Astrocyte (in vitro differentiated cells and primary cell): ENCODE measurements around the gene PDLIM1. TPM values are rescaled to one million over a fixed set of nuclear protein-coding genes. Genes with fewer than 3 reads are reported as not detected.

Experiments used
- DNase-seq: peaks from one replicate; pipeline ENCODE4 v3.0.0-alpha.2; 2010; ENCODE audit warnings: low read depth
- FAIRE-seq: peaks from 2 replicates; lab custom pipeline; 2011; peaks lifted over from hg19 to GRCh38; lab: Jason Lieb, UNC
- H2AFZ ChIP-seq: 2 replicates; pipeline ENCODE4 v1.6.0; 2012; ENCODE audit warnings: low read depth, low read length, inconsistent platforms
- H3K27ac ChIP-seq: 2 replicates; pipeline ENCODE4 v1.5.1; 2011; ENCODE audit warnings: low read depth, low read length, inconsistent platforms
- H3K27me3 ChIP-seq: 2 replicates; pipeline ENCODE4 v1.6.0; 2011; ENCODE audit warnings: low read length, inconsistent platforms; ENCODE audit not compliant: insufficient read depth
- H3K36me3 ChIP-seq: 2 replicates; pipeline ENCODE4 v1.5.1; 2011; ENCODE audit warnings: low read length, inconsistent platforms; ENCODE audit not compliant: insufficient read depth
- H3K4me1 ChIP-seq: 2 replicates; pipeline ENCODE4 v1.5.1; 2011; ENCODE audit warnings: low read length, inconsistent platforms; ENCODE audit not compliant: insufficient read depth
- H3K4me2 ChIP-seq: 2 replicates; pipeline ENCODE4 v1.6.0; 2012; ENCODE audit warnings: low read length, inconsistent platforms
- H3K4me3 ChIP-seq: 2 replicates; pipeline ENCODE4 v1.5.1; 2011; ENCODE audit warnings: low read depth, mild to moderate bottlenecking, low read length, inconsistent platforms; ENCODE audit not compliant: insufficient read depth
- H3K79me2 ChIP-seq: 2 replicates; pipeline ENCODE4 v1.6.0; 2012; ENCODE audit warnings: mild to moderate bottlenecking, low read length, inconsistent platforms; ENCODE audit not compliant: insufficient read depth
- H3K9ac ChIP-seq: 2 replicates; pipeline ENCODE4 v1.6.0; 2012; ENCODE audit warnings: mild to moderate bottlenecking, low read length, inconsistent platforms
- H3K9me3 ChIP-seq: 2 replicates; pipeline ENCODE4 v1.5.1; 2012; ENCODE audit warnings: low read depth, mild to moderate bottlenecking, low read length, inconsistent platforms; ENCODE audit not compliant: insufficient read depth
- H4K20me1 ChIP-seq: 2 replicates; pipeline ENCODE4 v1.6.0; 2012; ENCODE audit warnings: low read length, inconsistent platforms; ENCODE audit not compliant: insufficient read depth
- H3K27ac Mint-ChIP-seq: one replicate; pipeline ENCODE4 v1.8.0; 2021; ENCODE audit warnings: mild to moderate bottlenecking, mixed read lengths; ENCODE audit not compliant: unreplicated experiment
- H3K27me3 Mint-ChIP-seq: one replicate; pipeline ENCODE4 v1.8.0; 2021; ENCODE audit warnings: low read depth, mixed read lengths; ENCODE audit not compliant: unreplicated experiment
- H3K36me3 Mint-ChIP-seq: one replicate; pipeline ENCODE4 v1.8.0; 2021; ENCODE audit warnings: low read depth, mixed read lengths; ENCODE audit not compliant: unreplicated experiment
- H3K4me1 Mint-ChIP-seq: one replicate; pipeline ENCODE4 v1.8.0; 2021; ENCODE audit warnings: low read depth, mixed read lengths; ENCODE audit not compliant: unreplicated experiment
- H3K4me3 Mint-ChIP-seq: one replicate; pipeline ENCODE4 v1.8.0; 2021; ENCODE audit warnings: mild to moderate bottlenecking, moderate library complexity, mixed read lengths; ENCODE audit not compliant: unreplicated experiment
- H3K9me3 Mint-ChIP-seq: one replicate; pipeline ENCODE4 v1.8.0; 2021; ENCODE audit warnings: mild to moderate bottlenecking, mixed read lengths; ENCODE audit not compliant: unreplicated experiment
- CTCF ChIP-seq: IDR thresholded peaks from 2 replicates; pipeline ENCODE4 v1.5.1; 2011; ENCODE audit warnings: low read depth, mild to moderate bottlenecking, inconsistent platforms, low read length, moderate library complexity; ENCODE audit not compliant: insufficient read depth
- EZH2 ChIP-seq: IDR thresholded peaks from 2 replicates; pipeline ENCODE4 v1.6.1; 2012; ENCODE audit warnings: mild to moderate bottlenecking, low read length, inconsistent platforms; ENCODE audit not compliant: insufficient read depth
- total RNA-seq: library from RNA; stranded (reverse); gene quantifications from 2 replicates; pipeline ENCODE4 v1.2.1, GENCODE V29; 2021

Gene PDLIM1
- total RNA-seq, 1 donor from 2014 or later: 320 TPM

DNA sequence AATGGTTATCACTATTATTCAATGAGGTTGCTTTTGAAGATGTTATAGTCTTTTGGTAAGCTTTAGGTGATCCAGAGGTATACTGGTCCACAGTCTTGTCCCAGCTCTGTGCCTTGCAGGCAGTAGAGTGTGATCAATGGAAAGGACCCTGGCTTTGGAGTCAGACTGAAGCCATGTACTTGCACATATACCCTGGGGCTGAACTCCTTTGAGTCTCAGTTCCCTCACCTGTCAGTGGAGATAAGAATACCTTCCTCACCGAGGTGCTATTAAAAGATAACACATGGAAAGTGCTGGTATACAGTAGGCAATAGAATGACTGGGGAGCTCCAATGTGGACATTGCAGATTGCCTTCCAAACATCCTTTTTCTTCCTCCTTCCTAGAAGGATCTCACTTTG, 16.0 kb upstream of the PDLIM1 start:
- H3K4me1 ChIP-seq: peaks cover 20% of the 10 kb centered on the region
- no peak overlapping the region for H3K4me2 ChIP-seq
- Mint-ChIP-seq H3K4me1 (peaks cover 31% of the 10 kb centered on the region), H3K27me3 (no peaks in the 10 kb centered on the region), H3K36me3 (no peaks in the 10 kb centered on the region), H3K9me3 (no peaks in the 10 kb centered on the region), H3K4me3 (no peak overlapping the region), H3K27ac (no peak overlapping the region)
- H4K20me1 ChIP-seq: no peaks in the 10 kb centered on the region
- TF ChIP-seq CTCF: no peak
- H3K79me2 ChIP-seq: no peaks in the 10 kb centered on the region
- H3K9ac ChIP-seq: no peak overlapping the region
- FAIRE-seq (no peak), DNase-seq (no peak)
- H3K27ac ChIP-seq: no peak overlapping the region
- H2AFZ ChIP-seq: no peak overlapping the region
- no peak overlapping the region for H3K4me3 ChIP-seq
- H3K27me3 ChIP-seq: no peaks in the 10 kb centered on the region
- H3K36me3 ChIP-seq: no peaks in the 10 kb centered on the region
- no peaks in the 10 kb centered on the region for H3K9me3 ChIP-seq

DNA sequence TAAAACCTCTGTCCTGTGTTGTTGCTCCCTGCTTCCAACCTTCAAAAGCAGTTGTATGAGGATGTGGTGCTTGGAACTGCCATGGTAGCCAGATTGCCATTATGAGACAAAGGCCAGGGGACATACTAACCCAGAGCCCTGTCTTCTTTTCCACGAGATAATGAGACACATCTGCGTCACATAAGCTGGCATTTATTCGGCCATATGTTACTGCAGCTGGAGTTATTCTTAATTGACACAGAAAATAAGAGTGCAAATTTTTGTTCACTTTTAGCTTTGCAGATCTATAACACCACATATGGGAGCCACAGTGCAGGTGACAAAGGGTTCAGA, 15.5 kb upstream of the PDLIM1 start:
- Mint-ChIP-seq H3K27ac (no peak overlapping the region), H3K4me3 (no peak overlapping the region), H3K36me3 (no peaks in the 10 kb centered on the region), H3K4me1 (peaks cover 31% of the 10 kb centered on the region), H3K27me3 (no peaks in the 10 kb centered on the region), H3K9me3 (no peaks in the 10 kb centered on the region)
- no peak for FAIRE-seq
- H3K4me2 ChIP-seq: no peak overlapping the region
- H3K27me3 ChIP-seq: no peaks in the 10 kb centered on the region
- H3K79me2 ChIP-seq: no peaks in the 10 kb centered on the region
- peaks cover 20% of the 10 kb centered on the region for H3K4me1 ChIP-seq
- H3K27ac ChIP-seq: no peak overlapping the region
- no peak for DNase-seq
- no peaks in the 10 kb centered on the region for H4K20me1 ChIP-seq
- H3K9ac ChIP-seq: no peak overlapping the region
- no peak for TF ChIP-seq EZH2
- no peak for TF ChIP-seq CTCF
- no peaks in the 10 kb centered on the region for H3K36me3 ChIP-seq
- no peaks in the 10 kb centered on the region for H3K9me3 ChIP-seq
- H2AFZ ChIP-seq: no peak overlapping the region
- H3K4me3 ChIP-seq: no peak overlapping the region

- H3K27ac ChIP-seq: no peak overlapping the region
- H3K4me2 ChIP-seq: no peak overlapping the region
- no peak for TF ChIP-seq EZH2
- TF ChIP-seq CTCF: no peak
- Mint-ChIP-seq H3K36me3 (no peaks in the 10 kb centered on the region), H3K4me3 (no peak overlapping the region), H3K9me3 (no peaks in the 10 kb centered on the region), H3K4me1 (peaks cover 30% of the 10 kb centered on the region), H3K27me3 (no peaks in the 10 kb centered on the region), H3K27ac (peak overlapping the region; percentile 70)
- no peaks in the 10 kb centered on the region for H3K79me2 ChIP-seq
- no peak overlapping the region for H3K4me3 ChIP-seq
- no peaks in the 10 kb centered on the region for H4K20me1 ChIP-seq
- H3K36me3 ChIP-seq: no peaks in the 10 kb centered on the region
- FAIRE-seq (no peak), DNase-seq (no peak)
- no peak overlapping the region for H3K9ac ChIP-seq
- no peaks in the 10 kb centered on the region for H3K9me3 ChIP-seq
- peaks cover 20% of the 10 kb centered on the region for H3K4me1 ChIP-seq
- H3K27me3 ChIP-seq: no peaks in the 10 kb centered on the region
- no peak overlapping the region for H2AFZ ChIP-seq
Observed at GRCh38 chr10:95305606-95306317, 15.0 kb upstream of the PDLIM1 start.
